Measurements from ENCODE around the gene RTN4IP1.

DNA sequence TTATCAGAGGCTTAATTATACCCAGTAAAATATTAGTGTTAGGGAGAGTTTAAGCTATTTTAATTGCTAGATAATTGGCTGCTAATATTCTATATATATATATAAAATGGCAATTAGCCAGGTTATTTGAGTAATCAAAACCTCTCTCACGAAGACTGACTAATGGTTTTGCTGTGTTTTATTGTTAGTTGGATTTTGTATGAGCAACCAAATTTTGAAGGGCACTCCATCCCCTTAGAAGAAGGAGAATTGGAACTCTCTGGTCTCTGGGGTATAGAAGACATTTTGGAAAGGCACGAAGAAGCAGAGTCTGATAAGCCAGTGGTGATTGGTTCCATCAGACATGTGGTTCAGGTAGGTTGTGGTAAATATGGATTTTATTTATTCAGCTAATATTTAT, 102.2 kb downstream of the RTN4IP1 start:
- TF ChIP-seq, protein P1, sequence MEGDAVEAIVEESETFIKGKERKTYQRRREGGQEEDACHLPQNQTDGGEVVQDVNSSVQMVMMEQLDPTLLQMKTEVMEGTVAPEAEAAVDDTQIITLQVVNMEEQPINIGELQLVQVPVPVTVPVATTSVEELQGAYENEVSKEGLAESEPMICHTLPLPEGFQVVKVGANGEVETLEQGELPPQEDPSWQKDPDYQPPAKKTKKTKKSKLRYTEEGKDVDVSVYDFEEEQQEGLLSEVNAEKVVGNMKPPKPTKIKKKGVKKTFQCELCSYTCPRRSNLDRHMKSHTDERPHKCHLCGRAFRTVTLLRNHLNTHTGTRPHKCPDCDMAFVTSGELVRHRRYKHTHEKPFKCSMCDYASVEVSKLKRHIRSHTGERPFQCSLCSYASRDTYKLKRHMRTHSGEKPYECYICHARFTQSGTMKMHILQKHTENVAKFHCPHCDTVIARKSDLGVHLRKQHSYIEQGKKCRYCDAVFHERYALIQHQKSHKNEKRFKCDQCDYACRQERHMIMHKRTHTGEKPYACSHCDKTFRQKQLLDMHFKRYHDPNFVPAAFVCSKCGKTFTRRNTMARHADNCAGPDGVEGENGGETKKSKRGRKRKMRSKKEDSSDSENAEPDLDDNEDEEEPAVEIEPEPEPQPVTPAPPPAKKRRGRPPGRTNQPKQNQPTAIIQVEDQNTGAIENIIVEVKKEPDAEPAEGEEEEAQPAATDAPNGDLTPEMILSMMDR (conservative IDR thresholded peaks at IDR 0.05; ENCODE audit: low read depth, low read length) = no peak
- TF ChIP-seq EZH2phosphoT487 (IDR thresholded peaks at IDR 0.05; ENCODE audit: borderline replicate concordance, low read length) (no peak), EZH2 (IDR thresholded peaks at IDR 0.05; ENCODE audit: low read length, unreplicated experiment) (no peak)

All from PC-3 (cell line).